NCI-H226 (cell line): ENCODE results near the gene FRMD6.

Experiments used
- DNase-seq: peaks from one replicate; pipeline ENCODE4 v3.0.0-alpha.2; 2015

The FRMD6 gene

DNA sequence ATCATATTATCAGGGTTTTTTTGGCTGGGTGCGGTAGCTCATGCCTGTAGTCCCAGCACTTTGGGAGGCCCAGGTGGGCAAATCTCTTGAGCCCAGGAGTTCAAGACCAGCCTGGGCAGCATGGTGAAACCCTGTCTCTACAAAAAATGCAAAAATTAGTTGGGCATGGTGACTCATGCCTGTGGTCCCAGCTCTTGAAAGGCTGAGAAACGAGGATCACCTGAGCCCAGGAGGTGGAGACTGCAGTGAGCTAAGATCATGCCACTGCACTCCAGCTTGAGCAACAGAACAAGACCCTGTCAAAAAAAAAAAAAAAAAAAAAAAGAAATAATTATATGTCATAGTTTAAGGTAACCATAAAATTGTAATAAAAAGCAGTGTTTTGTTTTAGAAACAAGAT is 18.4 kb upstream of the FRMD6 start:
- peak; percentile 80 for DNase-seq

GRCh38 chr14:51636109-51636508 is 15.6 kb upstream of the FRMD6 start:
- peak; percentile 42 for DNase-seq

GRCh38 chr14:51638071-51638944 is 13.4 kb upstream of the FRMD6 start:
- no peak for DNase-seq

DNA sequence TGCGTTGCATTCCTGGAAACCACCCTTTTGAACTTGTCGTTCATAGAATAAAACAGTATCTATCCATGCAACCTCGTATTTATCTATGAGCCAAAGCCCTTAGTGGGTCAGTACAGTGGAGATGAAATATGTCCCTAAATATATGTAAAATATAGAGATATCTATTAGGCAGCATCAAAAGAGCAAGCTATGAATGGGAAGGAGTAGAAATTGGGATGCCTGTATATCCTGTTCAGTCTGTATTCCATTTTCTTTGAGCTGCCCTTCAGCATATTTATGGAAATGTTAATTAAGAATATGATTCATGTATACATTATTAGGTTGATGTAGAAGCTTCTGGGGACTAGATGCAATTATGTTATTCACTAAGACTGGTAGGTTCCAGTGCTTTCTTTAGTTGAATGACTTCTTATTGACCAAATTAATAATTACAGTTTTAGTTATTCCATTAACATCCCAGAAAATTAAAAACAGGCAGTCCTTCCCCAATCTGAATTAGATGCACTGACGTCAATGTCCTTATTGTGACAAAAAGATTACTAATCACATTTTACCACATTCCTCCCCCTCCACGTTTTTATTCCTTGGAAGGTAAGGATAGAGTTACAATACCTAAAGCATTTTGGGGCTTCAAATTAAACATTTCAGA is 11.9 kb upstream of the FRMD6 start:
- DNase-seq = no peak

DNA sequence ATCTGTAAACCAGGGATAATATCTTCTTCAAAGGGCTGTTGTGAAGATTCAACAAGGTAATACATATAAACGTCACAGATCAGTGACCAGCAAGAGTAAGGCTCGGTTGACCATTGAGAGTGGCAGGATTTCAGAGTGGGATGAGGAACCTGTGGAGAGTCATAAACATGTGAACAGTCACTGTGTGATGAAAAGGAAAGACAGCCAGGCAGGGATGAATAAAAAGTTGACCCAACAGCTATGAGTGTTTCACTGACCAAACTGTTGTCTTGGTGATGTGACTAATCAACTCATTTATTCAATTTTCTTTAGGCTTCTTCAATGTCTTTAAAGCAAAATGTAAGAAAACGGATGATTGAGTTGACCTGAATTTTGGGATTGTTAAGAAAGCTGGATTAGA is 8.6 kb upstream of the FRMD6 start:
- DNase-seq = peak; percentile 51

GRCh38 chr14:51644217-51644933 is 7.3 kb upstream of the FRMD6 start:
- peak; percentile 66 for DNase-seq

DNA sequence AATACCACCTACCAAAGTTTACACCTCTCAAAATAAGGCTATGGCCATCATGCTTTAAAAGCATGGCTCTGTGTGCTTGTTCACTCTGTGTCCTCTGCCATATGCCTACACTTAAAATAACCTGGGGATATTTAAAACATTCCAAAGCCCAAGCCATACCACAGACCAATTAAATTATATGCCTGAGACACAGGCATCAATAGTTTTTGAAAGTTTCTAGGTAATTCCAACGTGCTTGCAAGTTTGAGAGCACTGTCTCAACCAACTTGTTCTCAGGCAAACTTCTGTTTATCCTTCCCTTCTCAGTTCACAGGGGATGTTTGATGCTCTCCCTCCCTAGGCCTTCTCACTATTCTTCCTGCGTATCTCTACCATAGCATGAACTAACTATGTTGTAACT is 3.4 kb upstream of the FRMD6 start:
- DNase-seq = no peak

- no peak for DNase-seq
Measured at GRCh38 chr14:51650716-51651387, 858 bp upstream of the FRMD6 start.

GRCh38 chr14:51652168-51653078 is 713 bp downstream of the FRMD6 start:
- no peak for DNase-seq

GRCh38 chr14:51653079-51653774 is 1.5 kb downstream of the FRMD6 start:
- DNase-seq = peak; percentile 60

GRCh38 chr14:51653775-51654532 is 2.2 kb downstream of the FRMD6 start:
- DNase-seq = no peak

DNA sequence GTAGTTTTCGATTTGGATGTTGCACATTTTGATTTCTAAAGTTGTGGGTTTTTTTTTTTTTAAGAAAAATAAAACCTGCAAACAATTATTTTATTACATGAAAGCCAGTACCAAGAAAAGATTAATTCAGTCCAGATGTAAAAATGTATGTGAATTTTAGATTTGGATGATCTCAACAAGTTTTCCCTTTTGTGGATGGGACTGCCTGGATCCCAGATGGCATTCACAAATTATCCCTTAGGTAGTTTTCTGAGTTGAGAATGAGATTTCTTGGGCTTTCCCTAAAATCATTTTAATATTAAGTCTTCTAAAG is 2.8 kb downstream of the FRMD6 start:
- DNase-seq = no peak

- no peak for DNase-seq
Measured at GRCh38 chr14:51657762-51658161, 6.1 kb downstream of the FRMD6 start.

DNA sequence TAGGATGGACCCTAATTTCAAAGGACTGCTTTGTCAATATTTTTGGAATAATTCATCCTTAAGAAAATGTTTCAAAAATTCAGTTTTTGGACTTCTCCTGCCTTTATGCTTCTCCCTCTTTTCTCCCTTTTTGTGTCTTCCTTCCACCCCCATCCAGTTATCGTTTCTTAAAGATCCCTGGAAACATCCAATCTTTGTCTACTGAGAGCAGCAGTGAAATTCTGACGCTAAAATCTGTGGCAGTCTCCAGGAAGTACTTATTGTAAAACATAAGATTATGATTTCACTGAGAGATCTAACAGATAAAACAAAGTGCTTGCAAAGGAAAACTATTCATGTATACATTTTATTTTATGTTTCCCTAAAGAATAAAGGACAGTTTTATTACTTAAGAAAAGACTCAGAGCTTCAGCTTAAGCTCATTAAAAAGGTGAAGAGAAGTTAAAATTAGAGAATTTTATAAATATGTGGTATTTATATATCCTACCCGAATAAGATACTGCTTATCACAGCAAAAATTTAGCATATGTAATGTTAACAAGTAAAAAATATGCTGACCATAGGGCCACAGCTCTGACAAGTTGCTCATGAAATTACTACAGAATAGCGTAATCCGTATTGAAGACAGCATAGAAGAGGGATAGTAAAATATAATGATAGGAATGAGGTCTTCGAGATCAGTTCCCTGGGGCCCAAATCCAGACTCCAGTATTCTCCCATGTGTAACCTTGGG is 6.9 kb downstream of the FRMD6 start:
- DNase-seq = no peak

DNA sequence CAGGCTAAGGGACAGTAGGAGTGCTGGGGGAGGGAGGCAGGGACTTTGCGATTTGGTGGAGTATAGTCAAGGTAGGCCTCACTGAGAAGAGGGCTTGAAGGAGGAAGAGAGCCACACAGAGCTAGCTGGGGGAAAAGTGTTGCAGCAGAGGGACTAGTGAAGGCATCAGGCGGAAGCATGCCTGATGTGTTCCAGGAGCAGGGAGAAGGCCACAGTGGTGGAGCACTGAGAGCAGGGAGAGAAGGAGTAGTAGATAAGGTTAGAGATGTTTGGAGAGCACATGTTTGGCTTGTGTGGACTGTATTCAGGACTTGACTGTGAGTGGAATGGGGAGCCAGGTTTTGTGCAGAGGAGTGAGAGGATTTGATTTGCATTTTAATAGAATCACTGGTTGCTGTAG is 9.0 kb downstream of the FRMD6 start:
- DNase-seq = no peak

DNA sequence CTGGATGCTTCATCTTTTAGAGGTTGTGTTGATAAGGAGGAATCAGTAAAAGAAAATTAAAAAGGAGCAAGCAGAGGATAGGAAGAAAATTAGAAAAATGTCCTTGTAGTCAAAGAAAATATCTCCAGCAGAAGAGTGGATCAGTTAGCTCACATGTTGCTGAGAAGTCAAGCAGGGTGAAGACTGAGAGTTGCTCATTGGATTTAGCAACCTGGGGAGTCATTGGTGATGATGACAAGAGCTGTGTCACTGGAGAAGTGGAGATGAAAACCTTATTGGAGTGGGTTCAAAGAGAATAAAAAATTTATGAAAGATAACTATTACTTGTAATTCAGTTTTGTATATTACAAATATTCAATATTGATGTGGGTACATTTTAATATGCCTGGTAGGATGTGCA is 9.8 kb downstream of the FRMD6 start:
- DNase-seq = no peak

- DNase-seq = no peak
Measured at GRCh38 chr14:51663783-51664326, 12.1 kb downstream of the FRMD6 start.

GRCh38 chr14:51666070-51666469 is 14.4 kb downstream of the FRMD6 start:
- DNase-seq = no peak

DNA sequence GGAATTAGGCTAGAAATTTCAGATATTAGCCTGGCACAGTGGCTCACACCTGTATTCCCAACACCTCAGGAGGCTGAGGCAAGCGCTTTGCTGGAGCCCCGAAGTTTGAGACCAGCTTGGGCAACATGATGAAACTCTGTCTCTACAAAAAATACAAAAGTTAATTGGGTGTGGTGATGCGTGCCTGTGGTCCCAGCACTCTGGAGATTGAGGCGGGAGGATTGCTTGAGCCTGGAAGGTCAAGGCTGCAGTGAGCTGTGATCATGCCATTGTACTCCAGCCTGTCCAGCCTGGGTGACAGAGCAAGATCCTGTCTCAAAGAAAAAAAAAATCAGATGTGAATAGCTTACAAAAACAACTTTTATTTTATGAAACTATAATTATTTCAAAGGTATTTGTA is 15.1 kb downstream of the FRMD6 start:
- DNase-seq = no peak

GRCh38 chr14:51668870-51669269 is 17.2 kb downstream of the FRMD6 start:
- DNase-seq = no peak
